Measurements from ENCODE around the gene CMTM8.
A peak's percentile ranks its signal among the peaks of the same experiment; 100 is the strongest.
"Not testable (repeated sequence)": the region's sequence is repeated elsewhere in the genome, so short reads cannot be mapped to it uniquely, and the experiment has no call there.

Gene CMTM8, protein sequence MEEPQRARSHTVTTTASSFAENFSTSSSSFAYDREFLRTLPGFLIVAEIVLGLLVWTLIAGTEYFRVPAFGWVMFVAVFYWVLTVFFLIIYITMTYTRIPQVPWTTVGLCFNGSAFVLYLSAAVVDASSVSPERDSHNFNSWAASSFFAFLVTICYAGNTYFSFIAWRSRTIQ

GRCh38 chr3:32238453-32239306 lies at the start of gene CMTM8:
Gene CMTM8 (plus strand): TSS chr3:32238680. CDS start chr3:32238973, 293 bp downstream.
- TF ChIP-seq POLR2A (IDR thresholded peaks at IDR 0.05; ENCODE audit: low read length) (no peak), GATA1 (IDR thresholded peaks at IDR 0.05; ENCODE audit: low read depth, low read length) (no peak)
- peak; percentile 39 to 46 for DNase-seq

GRCh38 chr3:32189693-32190092 lies 48.8 kb upstream of the CMTM8 start:
- no peak for DNase-seq
- TF ChIP-seq GATA1 (IDR thresholded peaks at IDR 0.05; ENCODE audit: low read depth, low read length) (no peak), POLR2A (IDR thresholded peaks at IDR 0.05; ENCODE audit: low read length) (no peak)

DNA sequence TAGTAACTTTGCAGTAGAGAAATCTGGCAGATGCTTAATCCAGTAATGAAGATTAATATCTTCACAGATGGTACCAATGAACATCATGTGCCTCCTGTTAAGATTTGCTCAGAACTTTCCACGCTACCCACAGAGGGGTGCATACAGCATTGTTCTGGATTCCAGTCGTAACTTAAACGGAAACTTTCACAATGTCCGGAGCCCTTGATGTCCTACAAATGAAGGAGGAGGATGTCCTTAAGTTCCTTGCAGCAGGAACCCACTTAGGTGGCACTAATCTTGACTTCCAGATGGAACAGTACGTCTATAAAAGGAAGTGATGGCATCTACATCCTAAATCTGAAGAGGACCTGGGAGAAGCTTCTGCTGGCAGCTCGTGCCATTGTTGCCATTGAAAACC lies 47.9 kb upstream of the CMTM8 start:
- DNase-seq: not testable (repeated sequence)

GRCh38 chr3:32193101-32193500 lies 45.4 kb upstream of the CMTM8 start:
- DNase-seq: no peak
- TF ChIP-seq POLR2A (IDR thresholded peaks at IDR 0.05; ENCODE audit: low read length) (no peak), GATA1 (IDR thresholded peaks at IDR 0.05; ENCODE audit: low read depth, low read length) (no peak)

DNA sequence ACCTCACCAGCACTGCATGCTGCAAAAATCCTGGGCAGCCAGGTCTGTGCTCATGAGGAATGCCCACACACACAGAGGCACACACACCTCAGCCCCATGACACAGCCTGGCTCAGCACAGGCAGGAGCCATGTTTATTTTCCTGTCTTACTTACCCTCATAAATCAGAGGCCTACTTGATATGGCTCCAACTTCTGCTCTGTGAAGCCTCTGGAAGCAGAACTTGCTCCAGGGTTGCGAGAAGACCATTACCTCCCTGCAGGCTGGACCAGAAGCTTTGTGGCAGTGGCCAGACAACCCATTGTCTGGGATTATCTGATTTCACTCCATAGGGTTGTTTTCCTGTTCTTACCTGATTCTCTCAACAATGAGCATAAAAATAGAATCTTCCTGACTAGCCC lies 43.8 kb upstream of the CMTM8 start:
- no peak for DNase-seq

GRCh38 chr3:32195995-32196540 lies 42.4 kb upstream of the CMTM8 start:
- no peak for DNase-seq
- TF ChIP-seq GATA1 (IDR thresholded peaks at IDR 0.05; ENCODE audit: low read depth, low read length) (no peak), POLR2A (IDR thresholded peaks at IDR 0.05; ENCODE audit: low read length) (no peak)

More for the DNA sequence above, 43.8 kb upstream of the CMTM8 start:
- TF ChIP-seq POLR2A (IDR thresholded peaks at IDR 0.05; ENCODE audit: low read length) (no peak), GATA1 (IDR thresholded peaks at IDR 0.05; ENCODE audit: low read depth, low read length) (no peak)

GRCh38 chr3:32197991-32198390 lies 40.5 kb upstream of the CMTM8 start:
- TF ChIP-seq POLR2A (IDR thresholded peaks at IDR 0.05; ENCODE audit: low read length): no peak
- TF ChIP-seq GATA1 (IDR thresholded peaks at IDR 0.05; ENCODE audit: low read depth, low read length): no peak

GRCh38 chr3:32198714-32199113 lies 39.8 kb upstream of the CMTM8 start:
- TF ChIP-seq GATA1 (IDR thresholded peaks at IDR 0.05; ENCODE audit: low read depth, low read length) (no peak), POLR2A (IDR thresholded peaks at IDR 0.05; ENCODE audit: low read length) (no peak)
- peak in 1 of 2 experiments; percentile 6 for DNase-seq

More at GRCh38 chr3:32197991-32198390, 40.5 kb upstream of the CMTM8 start:
- DNase-seq: no peak

DNA sequence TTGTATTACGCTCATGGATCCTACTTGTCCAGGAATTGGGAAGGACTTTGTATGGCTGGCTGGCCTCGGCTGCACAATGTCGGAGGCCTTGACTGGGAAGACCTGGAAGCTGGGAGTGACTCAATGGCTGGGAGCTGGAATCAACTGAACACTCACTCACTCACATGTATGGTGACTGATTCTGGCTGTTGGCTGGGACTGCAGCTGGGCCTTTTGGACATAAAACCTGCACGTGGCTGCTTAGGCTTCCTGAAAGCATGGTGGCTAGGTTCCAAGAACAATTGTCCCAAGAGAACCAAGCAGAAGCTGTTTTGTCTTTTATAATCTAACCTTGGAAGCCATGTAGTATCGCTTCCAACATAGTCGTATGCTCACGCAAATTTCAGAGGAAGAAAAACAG lies 38.0 kb upstream of the CMTM8 start:
- no peak for TF ChIP-seq POLR2A (IDR thresholded peaks at IDR 0.05; ENCODE audit: low read length)
- no peak for TF ChIP-seq GATA1 (IDR thresholded peaks at IDR 0.05; ENCODE audit: low read depth, low read length)
- DNase-seq: no peak

DNA sequence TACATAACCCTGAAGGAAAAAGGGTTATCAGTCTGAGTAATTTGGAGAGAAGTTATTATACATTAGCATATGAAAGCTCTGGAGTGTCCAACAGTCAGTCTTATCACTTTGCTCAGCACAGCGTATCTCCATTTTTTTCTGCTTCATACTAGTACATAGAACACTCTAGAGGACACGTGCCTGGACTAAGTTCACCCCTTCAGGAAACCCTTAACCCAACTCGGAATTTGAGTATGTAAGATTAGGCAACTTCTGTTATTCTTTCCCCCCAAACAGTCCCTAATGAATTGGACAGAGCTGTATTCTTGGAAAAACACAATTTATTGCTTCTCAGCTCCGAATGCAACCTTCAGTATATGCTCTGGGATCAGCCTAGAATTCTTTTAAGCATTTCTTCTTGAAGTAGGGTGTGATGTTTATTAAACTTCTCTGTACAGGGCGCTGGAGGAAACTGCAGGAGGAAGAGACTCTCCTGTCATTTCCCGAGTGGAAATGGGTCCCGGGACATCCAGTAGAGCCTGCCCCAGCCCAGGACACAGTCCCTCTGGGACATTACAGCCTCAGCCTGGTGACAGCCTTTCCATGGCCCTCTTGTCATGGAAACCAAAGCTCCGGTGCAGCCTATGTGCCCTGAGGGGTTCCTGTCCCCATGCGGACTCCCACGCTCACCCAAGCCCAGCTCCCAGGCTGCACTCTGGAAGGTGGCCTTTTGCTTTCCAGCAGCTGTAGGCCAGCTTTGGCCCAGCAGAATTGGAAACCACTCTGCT lies 37.3 kb upstream of the CMTM8 start:
- DNase-seq: no peak
- no peak for TF ChIP-seq GATA1 (IDR thresholded peaks at IDR 0.05; ENCODE audit: low read depth, low read length)
- no peak for TF ChIP-seq POLR2A (IDR thresholded peaks at IDR 0.05; ENCODE audit: low read length)

GRCh38 chr3:32202496-32202895 lies 36.0 kb upstream of the CMTM8 start:
- no peak for TF ChIP-seq POLR2A (IDR thresholded peaks at IDR 0.05; ENCODE audit: low read length)
- TF ChIP-seq GATA1 (IDR thresholded peaks at IDR 0.05; ENCODE audit: low read depth, low read length): no peak
- no peak for DNase-seq

GRCh38 chr3:32203854-32204253 lies 34.6 kb upstream of the CMTM8 start:
- DNase-seq: peak; percentile 44 to 55

GRCh38 chr3:32208447-32208846 lies 30.0 kb upstream of the CMTM8 start:
- no peak for DNase-seq

More at GRCh38 chr3:32203854-32204253, 34.6 kb upstream of the CMTM8 start:
- TF ChIP-seq POLR2A (IDR thresholded peaks at IDR 0.05; ENCODE audit: low read length): no peak
- no peak for TF ChIP-seq GATA1 (IDR thresholded peaks at IDR 0.05; ENCODE audit: low read depth, low read length)

DNA sequence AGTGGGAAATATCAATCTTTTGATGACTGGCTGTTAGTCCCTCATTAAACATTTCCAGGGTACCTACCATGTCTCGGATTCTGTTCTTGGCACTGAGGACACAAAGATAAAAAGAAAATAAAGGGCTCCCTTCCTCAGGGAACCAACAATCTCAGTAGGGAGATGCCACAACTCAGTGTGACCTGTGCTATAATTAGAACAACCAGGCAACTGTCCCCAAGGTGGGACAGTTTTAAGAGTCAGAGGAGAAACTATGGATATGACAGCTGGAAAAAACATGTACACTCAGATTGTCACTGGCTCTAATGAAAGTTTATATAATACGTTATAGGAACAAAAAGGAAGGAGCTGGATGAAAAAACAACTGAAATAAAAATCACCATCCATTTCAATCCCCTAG lies 23.3 kb upstream of the CMTM8 start:
- TF ChIP-seq GATA1 (IDR thresholded peaks at IDR 0.05; ENCODE audit: low read depth, low read length) (no peak), POLR2A (IDR thresholded peaks at IDR 0.05; ENCODE audit: low read length) (no peak)
- DNase-seq: no peak

More at GRCh38 chr3:32208447-32208846, 30.0 kb upstream of the CMTM8 start:
- TF ChIP-seq POLR2A (IDR thresholded peaks at IDR 0.05; ENCODE audit: low read length) (no peak), GATA1 (IDR thresholded peaks at IDR 0.05; ENCODE audit: low read depth, low read length) (no peak)
